Activated T-helper 17 cell treated with anti-CD3 and anti-CD28 coated beads, Interleukin-2, amount 50 U/mL, for 72 hours (primary cell): ENCODE results near the gene NCBP3. TPM values are rescaled to one million over a fixed set of nuclear protein-coding genes. Genes with fewer than 3 reads are reported as not detected.

ENCODE experiments used
- ATAC-seq: fragments of 150-1000 bp; cut with Tn5 transposase; replicated peaks from 2 replicates; pipeline ENCODE4 v1.10.0; 2021; ENCODE audit warnings: mild to moderate bottlenecking, moderate library complexity
- H3K27ac Mint-ChIP-seq: one replicate; pipeline ENCODE4 v1.8.0; 2022; ENCODE audit warnings: mixed read lengths
- H3K27me3 Mint-ChIP-seq: one replicate; pipeline ENCODE4 v1.8.0; 2022; ENCODE audit warnings: mixed read lengths
- H3K36me3 Mint-ChIP-seq: one replicate; pipeline ENCODE4 v1.8.0; 2022; ENCODE audit warnings: low read depth, mild to moderate bottlenecking, mixed read lengths
- H3K4me1 Mint-ChIP-seq: one replicate; pipeline ENCODE4 v1.8.0; 2022; ENCODE audit warnings: mixed read lengths
- H3K4me3 Mint-ChIP-seq: one replicate; pipeline ENCODE4 v1.8.0; 2022; ENCODE audit warnings: mild to moderate bottlenecking, mixed read lengths
- H3K9me3 Mint-ChIP-seq: one replicate; pipeline ENCODE4 v1.8.0; 2022; ENCODE audit warnings: mixed read lengths
- total RNA-seq, 2 donors: library from RNA; stranded (reverse); gene quantifications; one replicate each; pipeline ENCODE4 v1.2.3, GENCODE V29; 2022

The NCBP3 gene
- total RNA-seq, result 10 to 100 TPM; 30.8 to 40.4 TPM

- Mint-ChIP-seq H3K4me1 (peaks cover 15% of the 10 kb centered on the region), H3K4me3 (peak within 1 kb of the TSS; percentile 93), H3K27me3 (no peaks in the 10 kb centered on the region), H3K36me3 (peaks cover 36% of the 10 kb centered on the region), H3K27ac (peak within 1 kb of the TSS; percentile 91), H3K9me3 (no peaks in the 10 kb centered on the region)
- peak; percentile 97 for ATAC-seq
Measured at GRCh38 chr17:3845621-3846436, at the start of gene NCBP3. Gene NCBP3 (minus strand): TSS chr17:3846246. CDS start chr17:3846223, 23 bp downstream.

- H3K27me3 Mint-ChIP-seq, result no peaks in the 10 kb centered on the region
- ATAC-seq, result no peak
- no peak overlapping the region for H3K27ac Mint-ChIP-seq
- H3K4me1 Mint-ChIP-seq, result peaks cover 17% of the 10 kb centered on the region
- no peak overlapping the region for H3K4me3 Mint-ChIP-seq
- H3K9me3 Mint-ChIP-seq, result no peaks in the 10 kb centered on the region
- no peaks in the 10 kb centered on the region for H3K36me3 Mint-ChIP-seq
Measured at GRCh38 chr17:3895354-3895753, 49.3 kb upstream of the NCBP3 start.

- no peak overlapping the region for H3K27ac Mint-ChIP-seq
- no peaks in the 10 kb centered on the region for H3K36me3 Mint-ChIP-seq
Measured at GRCh38 chr17:3894911-3895343, 48.9 kb upstream of the NCBP3 start.

GRCh38 chr17:3894188-3894587 lies 48.1 kb upstream of the NCBP3 start:
- no peaks in the 10 kb centered on the region for H3K27me3 Mint-ChIP-seq
- peak overlapping the region; percentile 85 for H3K4me3 Mint-ChIP-seq
- no peaks in the 10 kb centered on the region for H3K9me3 Mint-ChIP-seq
- H3K4me1 Mint-ChIP-seq, result peaks cover 20% of the 10 kb centered on the region
- ATAC-seq, result no peak
- H3K36me3 Mint-ChIP-seq, result no peaks in the 10 kb centered on the region
- peak overlapping the region; percentile 90 for H3K27ac Mint-ChIP-seq

More at GRCh38 chr17:3894911-3895343, 48.9 kb upstream of the NCBP3 start:
- no peak for ATAC-seq
- H3K4me3 Mint-ChIP-seq, result no peak overlapping the region
- no peaks in the 10 kb centered on the region for H3K9me3 Mint-ChIP-seq
- peaks cover 20% of the 10 kb centered on the region for H3K4me1 Mint-ChIP-seq
- H3K27me3 Mint-ChIP-seq, result no peaks in the 10 kb centered on the region

GRCh38 chr17:3893720-3894116 lies 47.7 kb upstream of the NCBP3 start:
- H3K36me3 Mint-ChIP-seq, result no peaks in the 10 kb centered on the region
- ATAC-seq, result no peak
- no peaks in the 10 kb centered on the region for H3K9me3 Mint-ChIP-seq
- no peaks in the 10 kb centered on the region for H3K27me3 Mint-ChIP-seq
- H3K27ac Mint-ChIP-seq, result peak overlapping the region; percentile 90
- peaks cover 20% of the 10 kb centered on the region for H3K4me1 Mint-ChIP-seq
- peak overlapping the region; percentile 85 for H3K4me3 Mint-ChIP-seq

- peak; percentile 91 for ATAC-seq
- H3K36me3 Mint-ChIP-seq, result no peaks in the 10 kb centered on the region
- no peaks in the 10 kb centered on the region for H3K27me3 Mint-ChIP-seq
- no peaks in the 10 kb centered on the region for H3K9me3 Mint-ChIP-seq
- H3K4me1 Mint-ChIP-seq, result peaks cover 20% of the 10 kb centered on the region
- H3K27ac Mint-ChIP-seq, result peak within 1 kb of the TSS; percentile 90
- H3K4me3 Mint-ChIP-seq, result peak within 1 kb of the TSS; percentile 85
Measured at GRCh38 chr17:3893003-3893719, 47.1 kb upstream of the NCBP3 start, which contains the start of gene CAMKK1. Gene CAMKK1 (minus strand): TSS chr17:3893053. CDS start chr17:3885687, 7,366 bp downstream.

GRCh38 chr17:3892095-3892998 lies 46.3 kb upstream of the NCBP3 start:
- no peaks in the 10 kb centered on the region for H3K9me3 Mint-ChIP-seq
- ATAC-seq, result peak; percentile 27
- H3K27ac Mint-ChIP-seq, result peak overlapping the region; percentile 29

GRCh38 chr17:3891626-3892094 lies 45.6 kb upstream of the NCBP3 start:
- H3K27ac Mint-ChIP-seq, result peak overlapping the region; percentile 29
- no peaks in the 10 kb centered on the region for H3K36me3 Mint-ChIP-seq
- H3K4me1 Mint-ChIP-seq, result peaks cover 34% of the 10 kb centered on the region
- ATAC-seq, result no peak
- no peaks in the 10 kb centered on the region for H3K9me3 Mint-ChIP-seq
- H3K27me3 Mint-ChIP-seq, result no peaks in the 10 kb centered on the region
- H3K4me3 Mint-ChIP-seq, result peak overlapping the region; percentile 68

More at GRCh38 chr17:3892095-3892998, 46.3 kb upstream of the NCBP3 start:
- Mint-ChIP-seq H3K4me1 (peaks cover 28% of the 10 kb centered on the region), H3K36me3 (no peaks in the 10 kb centered on the region), H3K27me3 (no peaks in the 10 kb centered on the region), H3K4me3 (peak overlapping the region; percentile 68)

GRCh38 chr17:3890878-3891219 lies 44.8 kb upstream of the NCBP3 start:
- peak overlapping the region; percentile 68 for H3K4me3 Mint-ChIP-seq
- H3K4me1 Mint-ChIP-seq, result peaks cover 36% of the 10 kb centered on the region
- ATAC-seq, result no peak
- no peaks in the 10 kb centered on the region for H3K36me3 Mint-ChIP-seq
- no peaks in the 10 kb centered on the region for H3K9me3 Mint-ChIP-seq
- no peak overlapping the region for H3K27ac Mint-ChIP-seq
- no peaks in the 10 kb centered on the region for H3K27me3 Mint-ChIP-seq

- Mint-ChIP-seq H3K27me3 (no peaks in the 10 kb centered on the region), H3K36me3 (no peaks in the 10 kb centered on the region), H3K4me3 (peak overlapping the region; percentile 31), H3K9me3 (no peaks in the 10 kb centered on the region), H3K4me1 (peaks cover 36% of the 10 kb centered on the region), H3K27ac (peak overlapping the region; percentile 61)
- no peak for ATAC-seq
Measured at GRCh38 chr17:3890082-3890877, 44.2 kb upstream of the NCBP3 start.

GRCh38 chr17:3889325-3890012 lies 43.4 kb upstream of the NCBP3 start:
- Mint-ChIP-seq H3K4me1 (peaks cover 36% of the 10 kb centered on the region), H3K9me3 (no peaks in the 10 kb centered on the region), H3K27ac (no peak overlapping the region), H3K4me3 (no peak overlapping the region), H3K36me3 (no peaks in the 10 kb centered on the region), H3K27me3 (no peaks in the 10 kb centered on the region)
- ATAC-seq, result no peak

- ATAC-seq, result no peak
- Mint-ChIP-seq H3K27me3 (no peaks in the 10 kb centered on the region), H3K36me3 (no peaks in the 10 kb centered on the region), H3K4me1 (peaks cover 31% of the 10 kb centered on the region), H3K27ac (no peak overlapping the region), H3K4me3 (no peak overlapping the region), H3K9me3 (no peaks in the 10 kb centered on the region)
Measured at GRCh38 chr17:3888343-3889171, 42.5 kb upstream of the NCBP3 start.
